HepG2 (cell line): ENCODE measurements around the gene NCKIPSD.
A peak's percentile ranks its signal among the peaks of the same experiment; 100 is the strongest.
"Not testable (repeated sequence)": the region's sequence is repeated elsewhere in the genome, so short reads cannot be mapped to it uniquely, and the experiment has no call there.

ENCODE experiments used
- ADNP ChIP-seq: sonication (generic); formaldehyde crosslinking; IDR thresholded peaks from 2 replicates; pipeline ENCODE4 v1.4.0; 2020; ENCODE audit warnings: missing genetic modification reagents
- ARNT ChIP-seq: fragments of 450-650 bp; IDR thresholded peaks from 2 replicates; pipeline ENCODE4 v1.6.1; 2017
- CBX5 ChIP-seq: sonication (generic); formaldehyde crosslinking; IDR thresholded peaks from 2 replicates; pipeline ENCODE4 v1.4.0; 2020; ENCODE audit warnings: missing genetic modification reagents, borderline replicate concordance
- EZH2 ChIP-seq: conservative IDR thresholded peaks from 2 replicates; pipeline ENCODE4 v1.6.1; 2012; ENCODE audit warnings: mild to moderate bottlenecking, low read depth, low read length, moderate library complexity
- FOSL1 ChIP-seq: sonication (generic); formaldehyde crosslinking; IDR thresholded peaks from 2 replicates; pipeline ENCODE4 v1.9.0; 2021; ENCODE audit warnings: missing genetic modification reagents, borderline replicate concordance
- KDM2A ChIP-seq: sonication (generic); formaldehyde crosslinking; IDR thresholded peaks from 2 replicates; pipeline ENCODE4 v1.4.0; 2020; ENCODE audit warnings: low read depth, missing genetic modification reagents, borderline replicate concordance
- KLF9 ChIP-seq: IDR thresholded peaks from 2 replicates; pipeline ENCODE4 v1.6.1; 2016; ENCODE audit warnings: low read depth
- NR2F6 ChIP-seq, 2 experiments: IDR thresholded peaks; 2 replicates each; pipeline ENCODE4 v1.6.1; 2016; ENCODE audit warnings: antibody characterized with exemption in 1 of 2, mild to moderate bottlenecking in 1 of 2
- POLR2A ChIP-seq, 2 experiments: IDR thresholded peaks; 2 replicates each; pipeline ENCODE4 v1.6.1; 2011; ENCODE audit warnings: low read depth in 2 of 2, low read length in 2 of 2, mild to moderate bottlenecking in 1 of 2, moderate library complexity in 1 of 2; ENCODE audit not compliant: insufficient read depth in 1 of 2
- SIN3A ChIP-seq: IDR thresholded peaks from 2 replicates; pipeline ENCODE4 v1.6.1; 2011; ENCODE audit warnings: low read depth, mild to moderate bottlenecking, control low read depth, low read length, borderline replicate concordance
- ZFX ChIP-seq: sonication (generic); formaldehyde crosslinking; IDR thresholded peaks from 2 replicates; pipeline ENCODE4 v1.4.0; 2020; ENCODE audit warnings: mild to moderate bottlenecking, low read depth, missing genetic modification reagents, moderate library complexity
- TF ChIP-seq, protein P1 (sequence below): IDR thresholded peaks from 2 replicates; pipeline ENCODE4 v1.6.1; 2012; ENCODE audit warnings: inconsistent platforms
- TF ChIP-seq, protein P2 (sequence below): sonication (generic); formaldehyde crosslinking; IDR thresholded peaks from 2 replicates; pipeline ENCODE4 v1.4.0; 2020; ENCODE audit warnings: missing genetic modification reagents
- TF ChIP-seq, protein P3 (sequence below): sonication (generic); formaldehyde crosslinking; IDR thresholded peaks from 2 replicates; pipeline ENCODE4 v1.5.0; 2020; ENCODE audit warnings: mild to moderate bottlenecking, missing genetic modification reagents, moderate library complexity

DNA sequence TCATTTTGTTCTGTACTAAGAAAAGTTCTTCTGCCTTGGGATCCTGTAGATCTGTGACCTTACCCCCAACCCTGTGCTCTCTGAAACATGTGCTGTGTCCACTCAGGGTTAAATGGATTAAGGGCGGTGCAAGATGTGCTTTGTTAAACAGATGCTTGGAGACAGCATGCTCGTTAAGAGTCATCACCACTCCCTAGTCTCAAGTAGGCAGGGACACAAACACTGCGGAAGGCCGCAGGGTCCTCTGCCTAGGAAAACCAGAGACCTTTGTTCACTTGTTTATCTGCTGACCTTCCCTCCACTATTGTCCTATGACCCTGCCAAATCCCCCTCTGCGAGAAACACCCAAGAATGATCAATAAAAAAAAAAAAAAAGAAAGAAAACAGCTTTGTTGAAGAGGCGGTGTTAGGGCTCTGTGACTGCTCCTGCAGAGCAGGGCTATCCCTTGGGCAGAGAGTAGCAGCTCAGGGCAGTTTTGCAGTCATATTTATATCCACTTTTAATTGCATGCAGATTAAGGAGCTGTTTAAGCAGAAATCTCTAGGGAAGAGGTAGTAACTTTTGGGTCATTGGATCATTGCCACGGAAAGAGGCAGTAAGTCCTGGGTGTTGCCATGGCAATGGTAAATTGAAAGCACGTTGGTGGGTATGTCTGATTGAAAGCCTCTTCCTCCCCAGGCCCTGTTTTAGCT lies 49.5 kb upstream of the NCKIPSD start:
- TF ChIP-seq POLR2A (IDR thresholded peaks at IDR 0.05; ENCODE audit: insufficient read depth in 1 of 2, low read depth in 2 of 2, low read length in 2 of 2); FOSL1 (CRISPR knock-in tag); NR2F6 (CRISPR knock-in tag; IDR thresholded peaks at IDR 0.05); KLF9 (CRISPR knock-in tag); SIN3A; EZH2; CBX5 (CRISPR knock-in tag); ADNP (CRISPR knock-in tag); KDM2A (CRISPR knock-in tag); ARNT: not testable (repeated sequence)
- 0 out of 2 replicates have a peak, but pooled peaks have one; percentile 14 for TF ChIP-seq NR2F6 (IDR thresholded peaks at IDR 0.05)
- peak; percentile 25; the same call in 1 of the 2 replicates for TF ChIP-seq ZFX
- TF ChIP-seq, protein P1, sequence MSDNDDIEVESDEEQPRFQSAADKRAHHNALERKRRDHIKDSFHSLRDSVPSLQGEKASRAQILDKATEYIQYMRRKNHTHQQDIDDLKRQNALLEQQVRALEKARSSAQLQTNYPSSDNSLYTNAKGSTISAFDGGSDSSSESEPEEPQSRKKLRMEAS: not testable (repeated sequence)
- TF ChIP-seq, protein P2, sequence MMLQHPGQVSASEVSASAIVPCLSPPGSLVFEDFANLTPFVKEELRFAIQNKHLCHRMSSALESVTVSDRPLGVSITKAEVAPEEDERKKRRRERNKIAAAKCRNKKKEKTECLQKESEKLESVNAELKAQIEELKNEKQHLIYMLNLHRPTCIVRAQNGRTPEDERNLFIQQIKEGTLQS (CRISPR knock-in tag): not testable (repeated sequence)
- TF ChIP-seq, protein P3, sequence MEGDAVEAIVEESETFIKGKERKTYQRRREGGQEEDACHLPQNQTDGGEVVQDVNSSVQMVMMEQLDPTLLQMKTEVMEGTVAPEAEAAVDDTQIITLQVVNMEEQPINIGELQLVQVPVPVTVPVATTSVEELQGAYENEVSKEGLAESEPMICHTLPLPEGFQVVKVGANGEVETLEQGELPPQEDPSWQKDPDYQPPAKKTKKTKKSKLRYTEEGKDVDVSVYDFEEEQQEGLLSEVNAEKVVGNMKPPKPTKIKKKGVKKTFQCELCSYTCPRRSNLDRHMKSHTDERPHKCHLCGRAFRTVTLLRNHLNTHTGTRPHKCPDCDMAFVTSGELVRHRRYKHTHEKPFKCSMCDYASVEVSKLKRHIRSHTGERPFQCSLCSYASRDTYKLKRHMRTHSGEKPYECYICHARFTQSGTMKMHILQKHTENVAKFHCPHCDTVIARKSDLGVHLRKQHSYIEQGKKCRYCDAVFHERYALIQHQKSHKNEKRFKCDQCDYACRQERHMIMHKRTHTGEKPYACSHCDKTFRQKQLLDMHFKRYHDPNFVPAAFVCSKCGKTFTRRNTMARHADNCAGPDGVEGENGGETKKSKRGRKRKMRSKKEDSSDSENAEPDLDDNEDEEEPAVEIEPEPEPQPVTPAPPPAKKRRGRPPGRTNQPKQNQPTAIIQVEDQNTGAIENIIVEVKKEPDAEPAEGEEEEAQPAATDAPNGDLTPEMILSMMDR: not testable (repeated sequence)
